ENCODE measurements around the gene TTC29. TPM values are rescaled to one million over a fixed set of nuclear protein-coding genes. Genes with fewer than 3 reads are reported as not detected.

TTC29 gene
- total and polyA plus RNA-seq, 9 of the 15 experiments (the other 6 are each of a cell fraction or from before 2014, with no cell fraction given) = 0.04 TPM; not detected in 8

GRCh38 chr4:146852360-146852759 is 93.3 kb downstream of the TTC29 start:
- H4K20me1 ChIP-seq (replicated peaks; ENCODE audit: control insufficient read depth, insufficient read depth, low read length) = no peaks in the 10 kb centered on the region
- no TSS peak for BruUV-seq (replicated peaks)

DNA sequence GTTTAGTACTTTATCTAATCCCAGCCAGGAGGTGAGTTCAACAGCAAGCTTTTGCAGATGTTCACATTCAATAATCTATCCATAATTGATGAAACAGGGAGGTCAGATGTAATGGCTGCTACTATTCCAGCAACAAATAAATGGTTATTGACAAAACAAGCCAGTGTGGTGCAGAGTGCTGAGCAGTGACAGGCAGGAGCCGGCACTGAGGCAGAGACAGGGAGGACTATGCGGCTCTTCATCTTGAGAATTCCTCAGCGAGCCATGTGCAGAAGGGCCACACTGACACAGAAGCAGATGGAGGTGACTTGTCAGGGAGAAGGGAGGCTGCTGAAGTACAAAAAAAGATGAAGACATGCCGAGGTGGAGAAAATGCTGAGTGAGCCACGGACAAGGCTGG is 98.3 kb downstream of the TTC29 start:
- DNase-seq (ENCODE audit: extremely low read depth in 1 of 4, low spot score in 3 of 4) (no peak), ATAC-seq (no peak), FAIRE-seq (no peak)
- no TSS peak for BruUV-seq (replicated peaks)
- Histone ChIP-seq H3K9me3 (replicated peaks; ENCODE audit: control insufficient read depth, insufficient read depth, low read depth, low read length) (no peaks in the 10 kb centered on the region), H2AFZ (ENCODE audit: low read depth, low read length) (no peak overlapping the region), H3K36me3 (ENCODE audit: control insufficient read depth, insufficient read depth, low read length) (no peaks in the 10 kb centered on the region; the same call in 2 of the 3 replicates), H3K79me2 (ENCODE audit: control insufficient read depth, insufficient read depth, low read length) (no peaks in the 10 kb centered on the region), H3K9ac (ENCODE audit: insufficient read depth in 1 of 2, low read depth in 2 of 2, low read length in 2 of 2) (no peak overlapping the region), H3K27me3 (ENCODE audit: control insufficient read depth in 2 of 2, insufficient read depth in 2 of 2, low read length in 2 of 2) (no peaks in the 10 kb centered on the region; a peak in 1 of 5 replicates), H4K20me1 (replicated peaks; ENCODE audit: control insufficient read depth, insufficient read depth, low read length) (no peaks in the 10 kb centered on the region), H3K27ac (ENCODE audit: extremely low read depth, low read depth, low read length) (no peak overlapping the region), H3K4me3 (no peak overlapping the region), H3K9me1 (ENCODE audit: control insufficient read depth, insufficient read depth, low read length) (no peaks in the 10 kb centered on the region), H3K4me1 (replicated peaks in 1 of 2; ENCODE audit: control insufficient read depth in 2 of 2, insufficient read depth in 2 of 2, low read length in 2 of 2) (no peaks in the 10 kb centered on the region), H3K4me2 (ENCODE audit: insufficient read depth, low read length) (no peak overlapping the region)
- intact Hi-C loops (cut with micrococcal nuclease) = no loop called here
- in situ Hi-C loops (cut with MboI) = no loop called here
- ChIA-PET CTCF (ENCODE audit: low intra/inter-chr PET ratio) (no interaction called here), POLR2A (interaction anchor here (0.7 kb wide), 1 partner anchor 11 kb away, joined by 3 read pairs; no protein-coding TSS in a partner anchor)
- WGBS (ENCODE audit: insufficient coverage, low coverage, missing lambda C conversion rate) = 0% methylated on average over 5 of the region's 5 CpGs
- TF ChIP-seq CREM (IDR thresholded peaks at IDR 0.05; ENCODE audit: low read depth) = no peak
- TF ChIP-seq GATAD2B (IDR thresholded peaks at IDR 0.05; ENCODE audit: borderline replicate concordance) = no peak
- TF ChIP-seq SLC30A9 (CRISPR knock-in tag; IDR thresholded peaks at IDR 0.05) = no peak
- no peak for TF ChIP-seq MAFG (tag; conservative IDR thresholded peaks at IDR 0.05)
- TF ChIP-seq, protein P1, sequence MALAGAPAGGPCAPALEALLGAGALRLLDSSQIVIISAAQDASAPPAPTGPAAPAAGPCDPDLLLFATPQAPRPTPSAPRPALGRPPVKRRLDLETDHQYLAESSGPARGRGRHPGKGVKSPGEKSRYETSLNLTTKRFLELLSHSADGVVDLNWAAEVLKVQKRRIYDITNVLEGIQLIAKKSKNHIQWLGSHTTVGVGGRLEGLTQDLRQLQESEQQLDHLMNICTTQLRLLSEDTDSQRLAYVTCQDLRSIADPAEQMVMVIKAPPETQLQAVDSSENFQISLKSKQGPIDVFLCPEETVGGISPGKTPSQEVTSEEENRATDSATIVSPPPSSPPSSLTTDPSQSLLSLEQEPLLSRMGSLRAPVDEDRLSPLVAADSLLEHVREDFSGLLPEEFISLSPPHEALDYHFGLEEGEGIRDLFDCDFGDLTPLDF (CRISPR knock-in tag; IDR thresholded peaks at IDR 0.05) = no peak
- TF ChIP-seq, protein P2, sequence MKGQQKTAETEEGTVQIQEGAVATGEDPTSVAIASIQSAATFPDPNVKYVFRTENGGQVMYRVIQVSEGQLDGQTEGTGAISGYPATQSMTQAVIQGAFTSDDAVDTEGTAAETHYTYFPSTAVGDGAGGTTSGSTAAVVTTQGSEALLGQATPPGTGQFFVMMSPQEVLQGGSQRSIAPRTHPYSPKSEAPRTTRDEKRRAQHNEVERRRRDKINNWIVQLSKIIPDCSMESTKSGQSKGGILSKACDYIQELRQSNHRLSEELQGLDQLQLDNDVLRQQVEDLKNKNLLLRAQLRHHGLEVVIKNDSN (CRISPR knock-in tag; IDR thresholded peaks at IDR 0.05) = no peak
- no peak for TF ChIP-seq NR3C1 (CRISPR knock-in tag; IDR thresholded peaks at IDR 0.05)
- no peak for TF ChIP-seq BHLHE40 (IDR thresholded peaks at IDR 0.05; ENCODE audit: low read length)
- TF ChIP-seq POU5F1 (IDR thresholded peaks at IDR 0.05; ENCODE audit: borderline replicate concordance, low read depth, low read length, partially characterized antibody) = no peak
- no peak for TF ChIP-seq SRF (CRISPR knock-in tag; IDR thresholded peaks at IDR 0.05)
- TF ChIP-seq FOXA1 (IDR thresholded peaks at IDR 0.05; ENCODE audit: borderline replicate concordance) = no peak

More at GRCh38 chr4:146852360-146852759, 93.3 kb downstream of the TTC29 start:
- H3K4me3 ChIP-seq = no peak overlapping the region
- H3K9ac ChIP-seq (ENCODE audit: insufficient read depth in 1 of 2, low read depth in 2 of 2, low read length in 2 of 2) = no peak overlapping the region
- H3K4me1 ChIP-seq (replicated peaks in 1 of 2; ENCODE audit: control insufficient read depth in 2 of 2, insufficient read depth in 2 of 2, low read length in 2 of 2) = no peaks in the 10 kb centered on the region
- no peaks in the 10 kb centered on the region for H3K27me3 ChIP-seq (ENCODE audit: control insufficient read depth in 2 of 2, insufficient read depth in 2 of 2, low read length in 2 of 2)
- in situ Hi-C loops (cut with MboI) = no loop called here
- no peaks in the 10 kb centered on the region for H3K9me1 ChIP-seq (ENCODE audit: control insufficient read depth, insufficient read depth, low read length)
- intact Hi-C loops (cut with micrococcal nuclease) = no loop called here
- POLR2A ChIA-PET = no interaction called here
- H2AFZ ChIP-seq (ENCODE audit: low read depth, low read length) = no peak overlapping the region
- no peaks in the 10 kb centered on the region for H3K9me3 ChIP-seq (replicated peaks; ENCODE audit: control insufficient read depth, insufficient read depth, low read depth, low read length)
- TF ChIP-seq ZNF41 (CRISPR knock-in tag; conservative IDR thresholded peaks at IDR 0.05) (no peak), SAFB2 (IDR thresholded peaks at IDR 0.05; ENCODE audit: borderline replicate concordance, low read depth, low read length, severe bottlenecking) (no peak), CSDE1 (IDR thresholded peaks at IDR 0.05) (no peak), NR2C2 (CRISPR knock-in tag; IDR thresholded peaks at IDR 0.05) (no peak), NR2C2 (tag; IDR thresholded peaks at IDR 0.05) (no peak), IRF2 (CRISPR knock-in tag; IDR thresholded peaks at IDR 0.05) (no peak), TSC22D4 (tag; IDR thresholded peaks at IDR 0.05) (no peak), NR3C1 (CRISPR knock-in tag; IDR thresholded peaks at IDR 0.05) (no peak), EHMT2 (IDR thresholded peaks at IDR 0.05) (no peak), NFE2 (IDR thresholded peaks at IDR 0.05; ENCODE audit: low read depth) (no peak), RNF2 (IDR thresholded peaks at IDR 0.05) (no peak), NRF1 (conservative IDR thresholded peaks at IDR 0.05 in 1 of 2, IDR thresholded peaks at IDR 0.05 in 1 of 2) (no peak), HMG20B (CRISPR knock-in tag; IDR thresholded peaks at IDR 0.05) (no peak), MEF2A (IDR thresholded peaks at IDR 0.05; ENCODE audit: control insufficient read depth, low read depth, low read length) (no peak)
- FAIRE-seq (no peak), ATAC-seq (no peak), DNase-seq (ENCODE audit: extremely low read depth in 1 of 4, low spot score in 3 of 4) (no peak)
- H3K79me2 ChIP-seq (ENCODE audit: control insufficient read depth, insufficient read depth, low read length) = no peaks in the 10 kb centered on the region
- CTCF ChIA-PET (ENCODE audit: low intra/inter-chr PET ratio) = no interaction called here
- no peak overlapping the region for H3K4me2 ChIP-seq (ENCODE audit: insufficient read depth, low read length)
- H3K36me3 ChIP-seq (ENCODE audit: control insufficient read depth, insufficient read depth, low read length) = no peaks in the 10 kb centered on the region
- H3K27ac ChIP-seq (ENCODE audit: extremely low read depth, low read depth, low read length) = no peak overlapping the region
- 0% methylated on average over 2 of the region's 2 CpGs for WGBS (ENCODE audit: insufficient coverage, low coverage, missing lambda C conversion rate)
